Spinal cord (tissue), 10 donors: Measurements from ENCODE around the gene FOXJ1. TPM values are rescaled to one million over a fixed set of nuclear protein-coding genes. Genes with fewer than 3 reads are reported as not detected.

Source experiments
- DNase-seq, 6 donors: peaks; one replicate each; pipeline versions ENCODE4 v3.0.0 to v3.0.0-alpha.2; 2013 to 2015; ENCODE audit warnings: low spot score in 6 of 6, low read depth in 4 of 6
- H3K27ac ChIP-seq: one replicate; pipeline ENCODE4 v1.5.1; 2013; ENCODE audit warnings: low read depth, low read length, control low read depth
- H3K27me3 ChIP-seq: one replicate; pipeline ENCODE4 v1.6.1; 2013; ENCODE audit warnings: low read length; ENCODE audit not compliant: control insufficient read depth, insufficient read depth
- H3K36me3 ChIP-seq: one replicate; pipeline ENCODE4 v1.6.1; 2013; ENCODE audit warnings: low read length; ENCODE audit not compliant: control insufficient read depth, insufficient read depth
- H3K4me1 ChIP-seq: one replicate; pipeline ENCODE4 v1.6.1; 2013; ENCODE audit warnings: low read length; ENCODE audit not compliant: control insufficient read depth, insufficient read depth
- H3K4me3 ChIP-seq: one replicate; pipeline ENCODE4 v1.5.1; 2013; ENCODE audit warnings: low read depth, low read length, control low read depth
- H3K9me3 ChIP-seq: one replicate; pipeline ENCODE4 v1.6.1; 2013; ENCODE audit warnings: low read length; ENCODE audit not compliant: control insufficient read depth, insufficient read depth
- WGBS: methylation state at CpG from one replicate; pipeline ENCODE4 v1.1.5; 2013; ENCODE audit warnings: missing lambda C conversion rate; ENCODE audit not compliant: insufficient coverage; 5-methylcytosine and 5-hydroxymethylcytosine counted together
- polyA plus RNA-seq, 2 donors: library from polyadenylated mRNA; unstranded; fragments of 120-200 nt; gene quantifications; one replicate each; pipeline ENCODE4 v1.2.1, GENCODE V29; 2013; ENCODE audit not compliant: insufficient read length in 2 of 2
- total RNA-seq, 2 donors: library from RNA; depleted of rRNA in 1 of 2; stranded (reverse); fragments of 120-200 nt in 1 of 2; fragments of >200 nt in 1 of 2; gene quantifications; one replicate each; pipeline versions ENCODE4 v1.2.3 to v1.2.4, GENCODE V29; 2013 to 2014
- donor health status: healthy.

Gene FOXJ1
- total and polyA plus RNA-seq, 4 donors, result 4.6 to 41.0 (median 26.0) TPM

GRCh38 chr17:76137001-76137350 lies 4.1 kb downstream of the FOXJ1 start:
- 69% methylated on average over 7 of the region's 7 CpGs for WGBS
- H3K9me3 ChIP-seq, result no peaks in the 10 kb centered on the region
- H3K27me3 ChIP-seq, result peaks cover 48% of the 10 kb centered on the region
- H3K27ac ChIP-seq, result no peak overlapping the region
- H3K36me3 ChIP-seq, result peaks cover 16% of the 10 kb centered on the region
- peaks cover 82% of the 10 kb centered on the region for H3K4me1 ChIP-seq
- H3K4me3 ChIP-seq, result no peak overlapping the region
- DNase-seq, result no peak

GRCh38 chr17:76136276-76137000 lies 4.6 kb downstream of the FOXJ1 start:
- peaks cover 76% of the 10 kb centered on the region for H3K4me1 ChIP-seq
- H3K27me3 ChIP-seq, result peaks cover 53% of the 10 kb centered on the region

GRCh38 chr17:76135810-76136188 lies 5.2 kb downstream of the FOXJ1 start:
- H3K27me3 ChIP-seq, result peaks cover 51% of the 10 kb centered on the region
- 26% methylated on average over 6 of the region's 8 CpGs for WGBS
- H3K4me1 ChIP-seq, result peaks cover 70% of the 10 kb centered on the region
- no peak for DNase-seq
- peaks cover 16% of the 10 kb centered on the region for H3K36me3 ChIP-seq
- no peak overlapping the region for H3K27ac ChIP-seq
- no peaks in the 10 kb centered on the region for H3K9me3 ChIP-seq
- no peak overlapping the region for H3K4me3 ChIP-seq

More at GRCh38 chr17:76136276-76137000, 4.6 kb downstream of the FOXJ1 start:
- H3K4me3 ChIP-seq, result no peak overlapping the region
- no peaks in the 10 kb centered on the region for H3K9me3 ChIP-seq
- no peak for DNase-seq
- H3K36me3 ChIP-seq, result peaks cover 16% of the 10 kb centered on the region
- no peak overlapping the region for H3K27ac ChIP-seq
- 76% methylated on average over 15 of the region's 16 CpGs for WGBS

GRCh38 chr17:76134911-76135809 lies 5.9 kb downstream of the FOXJ1 start:
- Histone ChIP-seq H3K4me3 (no peak overlapping the region), H3K27me3 (peaks cover 45% of the 10 kb centered on the region), H3K4me1 (peaks cover 63% of the 10 kb centered on the region), H3K27ac (no peak overlapping the region), H3K9me3 (no peaks in the 10 kb centered on the region), H3K36me3 (peaks cover 16% of the 10 kb centered on the region)
- DNase-seq, result peak in 3 of 6 donors; percentile 44 to 85 (median 79)
- WGBS, result 19% methylated on average over 18 of the region's 22 CpGs

- H3K27ac ChIP-seq, result no peak overlapping the region
- no peaks in the 10 kb centered on the region for H3K9me3 ChIP-seq
- DNase-seq, result no peak
- H3K27me3 ChIP-seq, result peaks cover 25% of the 10 kb centered on the region
- H3K4me1 ChIP-seq, result peaks cover 39% of the 10 kb centered on the region
- peaks cover 15% of the 10 kb centered on the region for H3K36me3 ChIP-seq
- WGBS, result 38% methylated on average over 13 of the region's 21 CpGs
- H3K4me3 ChIP-seq, result no peak overlapping the region
These were observed 8.3 kb downstream of the FOXJ1 start for GRCh38 chr17:76132574-76133338.

GRCh38 chr17:76131692-76132573 lies 9.1 kb downstream of the FOXJ1 start:
- Histone ChIP-seq H3K27me3 (peaks cover 17% of the 10 kb centered on the region), H3K9me3 (no peaks in the 10 kb centered on the region), H3K4me3 (no peak overlapping the region), H3K36me3 (peaks cover 7% of the 10 kb centered on the region), H3K4me1 (peaks cover 31% of the 10 kb centered on the region), H3K27ac (no peak overlapping the region)
- WGBS, result 64% methylated on average over 13 of the region's 21 CpGs
- no peak for DNase-seq

- peaks cover 15% of the 10 kb centered on the region for H3K27me3 ChIP-seq
- DNase-seq, result no peak
- no peak overlapping the region for H3K27ac ChIP-seq
- no peaks in the 10 kb centered on the region for H3K9me3 ChIP-seq
- H3K36me3 ChIP-seq, result peaks cover under 1% of the 10 kb centered on the region
- WGBS, result 63% methylated on average over 15 of the region's 21 CpGs
- peaks cover 23% of the 10 kb centered on the region for H3K4me1 ChIP-seq
- H3K4me3 ChIP-seq, result no peak overlapping the region
These were observed 9.9 kb downstream of the FOXJ1 start for GRCh38 chr17:76131051-76131691.

- H3K4me1 ChIP-seq, result peaks cover 16% of the 10 kb centered on the region
- no peak for DNase-seq
- 67% methylated on average over 12 of the region's 13 CpGs for WGBS
- no peaks in the 10 kb centered on the region for H3K36me3 ChIP-seq
- peaks cover 15% of the 10 kb centered on the region for H3K27me3 ChIP-seq
- no peaks in the 10 kb centered on the region for H3K9me3 ChIP-seq
- no peak overlapping the region for H3K4me3 ChIP-seq
- no peak overlapping the region for H3K27ac ChIP-seq
These were observed 10.6 kb downstream of the FOXJ1 start for GRCh38 chr17:76130473-76130872.
